Neural progenitor cell (in vitro differentiated cells): ENCODE measurements around the gene SLC35E4. TPM values are rescaled to one million over a fixed set of nuclear protein-coding genes. Genes with fewer than 3 reads are reported as not detected.

Experiments
- DNase-seq: peaks from one replicate; pipeline ENCODE4 v3.0.0-alpha.2; 2016; ENCODE audit warnings: low spot score
- H2AFZ ChIP-seq: fragments of 200-600 bp; sonication (generic); replicated peaks from 2 replicates; pipeline ENCODE4 v1.6.1; 2016; ENCODE audit warnings: antibody characterized with exemption
- H3F3A ChIP-seq: fragments of 200-600 bp; sonication (generic); 2 replicates; pipeline ENCODE4 v1.6.1; 2016; ENCODE audit warnings: antibody characterized with exemption, low read depth
- H3K27ac ChIP-seq: fragments of 200-600 bp; sonication (generic); 2 replicates; pipeline ENCODE4 v1.5.1; 2016; ENCODE audit warnings: mild to moderate bottlenecking
- H3K27me3 ChIP-seq: fragments of 200-600 bp; sonication (generic); 2 replicates; pipeline ENCODE4 v1.6.1; 2016; ENCODE audit warnings: mild to moderate bottlenecking, moderate library complexity
- H3K36me3 ChIP-seq: fragments of 200-600 bp; sonication (generic); 2 replicates; pipeline ENCODE4 v1.5.1; 2016
- H3K4me1 ChIP-seq: fragments of 200-600 bp; sonication (generic); 2 replicates; pipeline ENCODE4 v1.6.1; 2016; ENCODE audit warnings: mixed run types
- H3K4me2 ChIP-seq: fragments of 200-600 bp; sonication (generic); 2 replicates; pipeline ENCODE4 v1.6.1; 2016
- H3K4me3 ChIP-seq: fragments of 200-600 bp; sonication (generic); 2 replicates; pipeline ENCODE4 v1.5.1; 2016
- H3K79me2 ChIP-seq: fragments of 200-600 bp; sonication (generic); 2 replicates; pipeline ENCODE4 v1.6.1; 2016; ENCODE audit warnings: low read depth
- H3K9ac ChIP-seq: fragments of 200-600 bp; sonication (generic); 2 replicates; pipeline ENCODE4 v1.6.1; 2016
- H3K9me3 ChIP-seq: fragments of 200-600 bp; sonication (generic); 2 replicates; pipeline ENCODE4 v1.5.1; 2016; ENCODE audit warnings: low read depth
- H4K20me1 ChIP-seq: fragments of 200-600 bp; sonication (generic); 2 replicates; pipeline ENCODE4 v1.6.1; 2016; ENCODE audit warnings: low read depth
- H3K27ac Mint-ChIP-seq: 3 replicates; pipeline ENCODE4 v1.8.0; 2021; ENCODE audit warnings: mixed read lengths
- H3K27me3 Mint-ChIP-seq: 2 replicates; pipeline ENCODE4 v1.8.0; 2022; ENCODE audit warnings: low read depth, mild to moderate bottlenecking, inconsistent platforms, moderate library complexity, mixed read lengths; ENCODE audit not compliant: insufficient read depth
- H3K36me3 Mint-ChIP-seq: 3 replicates; pipeline ENCODE4 v1.8.0; 2021; ENCODE audit warnings: mixed read lengths
- H3K4me1 Mint-ChIP-seq: 3 replicates; pipeline ENCODE4 v1.8.0; 2021; ENCODE audit warnings: mixed read lengths
- H3K4me3 Mint-ChIP-seq: 3 replicates; pipeline ENCODE4 v1.8.0; 2021; ENCODE audit warnings: mild to moderate bottlenecking, moderate library complexity, mixed read lengths
- H3K9me3 Mint-ChIP-seq: 3 replicates; pipeline ENCODE4 v1.8.0; 2020; ENCODE audit warnings: mixed read lengths
- EZH2 ChIP-seq: fragments of 200-600 bp; sonication (generic); IDR thresholded peaks from 2 replicates; pipeline ENCODE4 v1.6.1; 2017; ENCODE audit warnings: antibody characterized with exemption, mild to moderate bottlenecking, moderate library complexity
- EZH2phosphoT487 ChIP-seq: fragments of 200-600 bp; sonication (generic); IDR thresholded peaks from 2 replicates; pipeline ENCODE4 v1.6.1; 2017; ENCODE audit warnings: antibody characterized with exemption
- total RNA-seq: library from RNA; depleted of rRNA; stranded (reverse); fragments of >200 nt; gene quantifications from 2 replicates; pipeline ENCODE4 v1.2.3, GENCODE V29; 2015; ENCODE audit warnings: low replicate concordance
- TF ChIP-seq, protein P1 (sequence below): fragments of 200-600 bp; sonication (generic); IDR thresholded peaks from 2 replicates; pipeline ENCODE4 v1.5.1; 2017; ENCODE audit warnings: antibody characterized with exemption, mild to moderate bottlenecking

The SLC35E4 gene
- total RNA-seq, 1 donor from 2014 or later: 0.36 TPM

DNA sequence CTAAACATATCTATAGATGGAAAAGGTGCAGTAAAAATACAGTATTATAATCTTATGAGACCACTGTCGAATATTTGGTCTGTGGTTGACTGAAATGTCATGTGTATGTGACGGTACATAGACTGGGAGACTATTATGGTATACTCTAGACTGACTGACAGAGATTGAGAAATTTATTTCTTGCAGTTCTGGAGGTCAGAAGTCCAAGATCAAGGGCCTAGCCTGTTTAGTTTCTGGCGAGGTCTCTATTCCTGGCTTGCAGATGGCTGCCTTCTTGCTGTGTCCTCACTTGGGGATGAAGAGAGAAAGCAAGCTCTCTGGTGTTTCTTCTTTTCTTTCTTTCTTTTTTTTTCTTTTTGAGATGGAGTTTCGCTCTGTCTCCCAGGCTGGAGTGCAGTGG, 51.8 kb downstream of the SLC35E4 start:
- peak overlapping the region; percentile 53 for H3K27ac Mint-ChIP-seq
- H3K27me3 Mint-ChIP-seq: no peaks in the 10 kb centered on the region
- no peak overlapping the region for H2AFZ ChIP-seq
- H3K9me3 Mint-ChIP-seq: no peaks in the 10 kb centered on the region
- H3K79me2 ChIP-seq: no peaks in the 10 kb centered on the region
- TF ChIP-seq EZH2: no peak
- TF ChIP-seq, protein P1, sequence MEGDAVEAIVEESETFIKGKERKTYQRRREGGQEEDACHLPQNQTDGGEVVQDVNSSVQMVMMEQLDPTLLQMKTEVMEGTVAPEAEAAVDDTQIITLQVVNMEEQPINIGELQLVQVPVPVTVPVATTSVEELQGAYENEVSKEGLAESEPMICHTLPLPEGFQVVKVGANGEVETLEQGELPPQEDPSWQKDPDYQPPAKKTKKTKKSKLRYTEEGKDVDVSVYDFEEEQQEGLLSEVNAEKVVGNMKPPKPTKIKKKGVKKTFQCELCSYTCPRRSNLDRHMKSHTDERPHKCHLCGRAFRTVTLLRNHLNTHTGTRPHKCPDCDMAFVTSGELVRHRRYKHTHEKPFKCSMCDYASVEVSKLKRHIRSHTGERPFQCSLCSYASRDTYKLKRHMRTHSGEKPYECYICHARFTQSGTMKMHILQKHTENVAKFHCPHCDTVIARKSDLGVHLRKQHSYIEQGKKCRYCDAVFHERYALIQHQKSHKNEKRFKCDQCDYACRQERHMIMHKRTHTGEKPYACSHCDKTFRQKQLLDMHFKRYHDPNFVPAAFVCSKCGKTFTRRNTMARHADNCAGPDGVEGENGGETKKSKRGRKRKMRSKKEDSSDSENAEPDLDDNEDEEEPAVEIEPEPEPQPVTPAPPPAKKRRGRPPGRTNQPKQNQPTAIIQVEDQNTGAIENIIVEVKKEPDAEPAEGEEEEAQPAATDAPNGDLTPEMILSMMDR: no peak
- no peak for DNase-seq
- H3K4me3 ChIP-seq: no peak overlapping the region
- H3K4me1 Mint-ChIP-seq: no peaks in the 10 kb centered on the region
- no peak overlapping the region for H3K4me3 Mint-ChIP-seq
- H3K4me1 ChIP-seq: no peaks in the 10 kb centered on the region
- H3F3A ChIP-seq: no peaks in the 10 kb centered on the region
- no peak overlapping the region for H3K27ac ChIP-seq
- no peak overlapping the region for H3K4me2 ChIP-seq
- H3K9me3 ChIP-seq: no peaks in the 10 kb centered on the region
- H3K27me3 ChIP-seq: no peaks in the 10 kb centered on the region
- H3K9ac ChIP-seq: no peak overlapping the region
- H3K36me3 Mint-ChIP-seq: no peaks in the 10 kb centered on the region
- H4K20me1 ChIP-seq: no peaks in the 10 kb centered on the region
- H3K36me3 ChIP-seq: no peaks in the 10 kb centered on the region

GRCh38 chr22:30689622-30690021, 54.0 kb downstream of the SLC35E4 start:
- H3K4me3 Mint-ChIP-seq: no peak overlapping the region
- peaks cover 3% of the 10 kb centered on the region for H3K27me3 Mint-ChIP-seq
- Histone ChIP-seq H3K79me2 (no peaks in the 10 kb centered on the region), H3K27me3 (peaks cover 14% of the 10 kb centered on the region), H4K20me1 (no peaks in the 10 kb centered on the region), H3F3A (peaks cover 6% of the 10 kb centered on the region), H3K36me3 (no peaks in the 10 kb centered on the region), H3K9me3 (no peaks in the 10 kb centered on the region), H3K4me1 (no peaks in the 10 kb centered on the region), H2AFZ (no peak overlapping the region), H3K9ac (no peak overlapping the region), H3K4me3 (no peak overlapping the region), H3K4me2 (no peak overlapping the region), H3K27ac (no peak overlapping the region)
- no peaks in the 10 kb centered on the region for H3K9me3 Mint-ChIP-seq
- TF ChIP-seq, protein P1: no peak
- no peak for TF ChIP-seq EZH2phosphoT487
- TF ChIP-seq EZH2: no peak
- H3K36me3 Mint-ChIP-seq: no peaks in the 10 kb centered on the region
- DNase-seq: no peak
- H3K27ac Mint-ChIP-seq: no peak overlapping the region
- peaks cover 10% of the 10 kb centered on the region for H3K4me1 Mint-ChIP-seq

- Histone ChIP-seq H4K20me1 (peaks cover 8% of the 10 kb centered on the region), H3K4me3 (no peak overlapping the region), H3F3A (peaks cover 6% of the 10 kb centered on the region), H3K9me3 (no peaks in the 10 kb centered on the region), H3K27me3 (peaks cover 29% of the 10 kb centered on the region), H3K36me3 (no peaks in the 10 kb centered on the region), H3K9ac (no peak overlapping the region), H3K4me1 (no peaks in the 10 kb centered on the region), H3K79me2 (no peaks in the 10 kb centered on the region), H3K4me2 (no peak overlapping the region), H3K27ac (no peak overlapping the region), H2AFZ (no peak overlapping the region)
- no peak for TF ChIP-seq EZH2
- TF ChIP-seq, protein P1: no peak
- no peak for TF ChIP-seq EZH2phosphoT487
- no peak for DNase-seq
- H3K27ac Mint-ChIP-seq: no peak overlapping the region
- H3K36me3 Mint-ChIP-seq: no peaks in the 10 kb centered on the region
- no peak overlapping the region for H3K4me3 Mint-ChIP-seq
- peaks cover 11% of the 10 kb centered on the region for H3K27me3 Mint-ChIP-seq
- H3K4me1 Mint-ChIP-seq: peaks cover 19% of the 10 kb centered on the region
- H3K9me3 Mint-ChIP-seq: no peaks in the 10 kb centered on the region
These were observed 55.6 kb downstream of the SLC35E4 start for GRCh38 chr22:30691204-30691603.
